GM21360 (cell line): ENCODE results near the gene AMOTL1.
"Not testable (repeated sequence)": the region's sequence is repeated elsewhere in the genome, so short reads cannot be mapped to it uniquely, and the experiment has no call there.

Experiments
- ATAC-seq: cut with Tn5 transposase; IDR thresholded peaks from one replicate; pipeline ENCODE4 v1.9.1; 2021; ENCODE audit warnings: mild to moderate bottlenecking, moderate library complexity; ENCODE audit not compliant: unreplicated experiment

AMOTL1 gene

DNA sequence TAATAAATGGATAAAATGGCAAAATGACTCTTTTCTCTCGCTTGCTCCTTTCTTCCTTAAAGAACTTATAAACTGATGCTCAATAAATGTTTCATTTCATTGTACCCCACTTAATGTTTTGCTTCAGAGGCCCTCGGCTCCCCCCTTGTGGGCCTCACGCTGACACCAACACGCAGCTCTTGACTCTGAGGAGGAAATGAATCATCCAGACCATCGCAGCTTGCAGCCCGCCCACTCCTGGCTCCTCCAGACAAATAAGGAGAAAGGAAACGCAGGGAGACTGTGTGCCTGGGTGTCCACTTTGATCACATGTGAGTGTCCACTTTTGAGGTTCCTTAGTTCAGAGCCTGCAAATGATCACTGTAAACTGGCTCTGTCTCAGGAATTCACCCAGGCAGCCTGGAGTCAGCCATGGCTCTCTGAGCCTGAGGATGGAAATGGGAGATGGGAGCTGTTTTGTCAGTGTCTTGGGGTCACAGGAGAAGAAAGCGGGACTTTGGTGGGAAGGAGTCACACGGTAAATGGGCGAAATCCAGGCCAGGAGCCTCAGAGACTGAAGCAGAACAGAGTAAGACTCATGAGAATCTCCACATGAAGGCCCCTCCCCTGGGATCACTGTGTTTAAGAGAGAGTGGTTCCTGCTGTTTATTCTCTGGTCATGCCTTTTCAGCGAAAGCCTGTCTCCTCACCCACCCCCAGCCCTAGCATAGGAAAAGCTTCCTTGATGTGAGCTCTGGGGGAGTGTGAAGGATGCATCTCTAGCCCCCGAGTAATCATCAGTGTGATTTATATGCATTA lies 108.7 kb downstream of the AMOTL1 start:
- ATAC-seq: peak; percentile 98

DNA sequence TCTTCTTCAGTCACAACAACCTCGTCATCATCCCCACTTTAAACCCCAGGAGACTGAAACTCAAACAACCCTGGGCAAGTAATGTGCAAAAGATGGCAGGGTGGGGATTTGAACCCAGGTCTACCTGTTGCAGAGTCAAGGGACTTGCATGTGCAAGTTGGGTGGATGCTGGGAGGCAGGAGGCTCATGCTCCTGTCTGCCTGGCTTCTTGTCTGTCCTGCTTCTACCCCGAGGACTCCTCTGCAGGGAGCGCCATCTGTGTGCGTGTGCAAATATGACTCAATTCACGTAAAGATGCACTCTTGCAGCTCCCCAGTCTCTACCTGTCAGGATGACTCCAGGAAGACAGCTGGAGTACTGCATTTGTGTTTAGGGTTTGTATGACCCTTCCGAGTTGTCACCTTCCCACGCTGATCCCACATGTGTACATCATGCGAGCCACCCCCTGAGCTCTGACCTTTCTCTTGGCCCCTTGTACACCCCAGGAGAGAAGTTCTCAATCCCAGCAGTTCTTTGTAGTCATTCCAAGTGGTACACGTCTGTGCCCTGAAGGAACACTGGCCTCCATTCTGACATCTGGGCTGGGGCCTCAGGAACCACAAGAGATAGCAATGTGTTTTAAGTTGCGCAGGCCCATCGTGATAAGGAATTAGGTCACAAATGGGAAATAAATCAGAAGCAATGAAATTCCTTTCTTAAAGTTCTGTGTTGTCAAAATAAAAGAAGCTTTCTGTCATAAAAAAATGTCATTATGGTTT lies 109.5 kb downstream of the AMOTL1 start:
- no peak for ATAC-seq

DNA sequence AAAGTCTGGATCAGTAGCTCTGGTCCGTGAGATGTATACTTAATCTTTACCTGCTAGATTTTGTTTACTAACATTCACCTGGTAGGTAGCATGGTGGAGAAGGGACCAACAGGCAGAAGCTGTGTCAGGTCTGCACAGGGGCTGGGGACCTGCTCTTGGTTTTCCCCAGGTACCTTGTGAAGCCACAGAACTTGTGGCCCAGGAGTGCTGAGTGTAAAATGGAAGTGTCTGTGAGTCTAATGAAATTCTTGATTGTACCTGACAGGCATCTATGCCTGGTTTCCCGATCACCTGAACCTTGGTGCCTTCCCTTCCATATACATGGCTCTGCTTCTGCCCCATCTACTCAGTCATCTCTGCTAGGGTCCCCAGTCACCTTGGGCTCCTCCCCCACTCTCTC lies 110.8 kb downstream of the AMOTL1 start:
- no peak for ATAC-seq

DNA sequence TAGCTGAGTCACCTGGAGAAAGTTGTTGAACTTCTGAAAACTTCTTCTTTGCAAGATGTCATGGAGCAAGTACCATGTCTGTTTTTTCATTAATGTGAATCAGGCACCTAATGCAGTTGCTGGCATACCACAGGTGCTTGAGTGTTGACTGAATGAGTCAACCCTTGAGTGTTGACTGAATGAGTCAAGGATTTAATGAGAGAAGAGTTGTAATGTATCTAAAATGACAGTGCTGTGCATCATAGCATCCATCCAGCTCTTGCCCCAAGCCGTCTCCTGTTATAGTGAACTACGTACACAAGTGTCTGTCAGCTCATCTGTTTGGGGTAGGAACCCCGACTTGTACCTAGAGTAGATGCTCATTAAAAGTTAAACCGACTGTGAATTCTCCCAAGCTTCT lies 112.1 kb downstream of the AMOTL1 start:
- ATAC-seq: no peak

DNA sequence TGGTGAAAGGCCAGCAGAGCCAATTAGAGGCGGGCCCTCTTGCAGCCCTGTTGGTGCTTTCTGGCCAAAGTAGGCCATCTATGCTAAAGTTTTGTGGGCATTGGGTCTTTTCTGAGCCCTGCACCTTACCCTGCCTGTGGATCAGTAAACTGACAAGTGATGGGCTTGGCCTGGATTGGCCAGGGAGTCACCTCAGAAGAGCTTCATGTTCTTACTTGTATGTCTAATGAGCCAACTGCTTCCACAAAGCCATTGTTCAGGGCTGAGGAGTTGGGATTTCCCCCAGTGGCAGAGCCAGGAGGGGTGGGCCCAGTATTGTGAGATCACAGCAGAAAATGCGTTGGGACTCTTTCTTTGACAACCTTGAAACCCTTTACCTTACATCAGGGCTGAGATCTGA lies 114.8 kb downstream of the AMOTL1 start:
- no peak for ATAC-seq

DNA sequence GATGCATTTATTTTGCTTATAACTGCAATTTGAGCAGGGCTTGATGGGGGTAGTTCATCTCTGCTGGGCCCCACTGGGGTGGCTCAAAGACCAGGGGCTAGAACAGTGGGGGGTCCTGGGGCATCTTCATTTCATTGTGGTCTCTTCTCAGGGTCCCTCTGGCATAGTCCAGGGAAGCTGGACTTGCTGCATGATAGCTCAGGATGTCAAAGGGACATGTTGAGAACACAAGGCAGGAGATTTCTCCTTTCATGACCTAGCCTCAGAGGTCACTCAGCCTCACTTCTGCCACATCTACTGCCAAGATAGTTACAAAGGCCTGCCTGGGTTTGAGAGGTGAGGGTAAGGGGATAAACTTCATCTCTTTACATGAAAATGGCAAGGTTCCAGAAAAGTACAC lies 115.7 kb downstream of the AMOTL1 start:
- no peak for ATAC-seq

DNA sequence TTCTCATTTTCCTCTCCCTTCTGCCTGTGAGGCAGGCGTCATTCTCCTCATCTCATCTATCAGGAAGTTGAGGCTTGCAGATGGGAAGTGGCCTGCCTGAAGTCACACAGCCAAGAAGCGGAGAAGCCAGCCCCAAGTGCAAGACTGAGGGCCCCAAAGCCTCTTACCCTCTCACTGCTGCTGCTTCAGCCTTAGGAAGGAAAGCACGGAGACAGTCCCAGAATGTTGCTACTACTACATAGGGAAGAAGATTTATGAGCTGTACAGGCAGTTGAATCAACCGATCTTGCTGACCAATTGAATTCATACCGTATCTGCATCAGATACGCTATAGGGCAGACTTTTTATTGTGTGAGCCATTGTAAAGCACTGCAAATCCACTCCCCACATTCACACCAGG lies 116.2 kb downstream of the AMOTL1 start:
- no peak for ATAC-seq

DNA sequence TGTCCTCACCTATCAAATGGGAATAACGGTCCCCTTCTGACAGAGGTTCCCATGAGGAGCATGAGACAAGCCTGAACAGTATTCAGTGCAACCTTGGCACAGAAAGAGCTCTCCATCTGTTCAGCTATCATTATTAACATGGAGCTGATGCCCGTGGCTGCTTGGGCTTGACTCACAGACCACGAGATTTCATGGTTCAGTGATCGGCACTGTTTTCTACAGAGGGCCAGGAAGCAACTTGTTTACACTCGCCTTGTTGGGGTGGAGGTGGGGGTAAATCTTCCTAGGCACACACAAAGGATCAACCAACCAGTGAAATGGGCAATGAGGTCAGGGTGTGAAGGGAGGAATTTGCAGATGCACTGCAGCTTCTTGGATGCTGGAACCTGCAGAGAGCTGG lies 117.0 kb downstream of the AMOTL1 start:
- ATAC-seq: peak; percentile 77

DNA sequence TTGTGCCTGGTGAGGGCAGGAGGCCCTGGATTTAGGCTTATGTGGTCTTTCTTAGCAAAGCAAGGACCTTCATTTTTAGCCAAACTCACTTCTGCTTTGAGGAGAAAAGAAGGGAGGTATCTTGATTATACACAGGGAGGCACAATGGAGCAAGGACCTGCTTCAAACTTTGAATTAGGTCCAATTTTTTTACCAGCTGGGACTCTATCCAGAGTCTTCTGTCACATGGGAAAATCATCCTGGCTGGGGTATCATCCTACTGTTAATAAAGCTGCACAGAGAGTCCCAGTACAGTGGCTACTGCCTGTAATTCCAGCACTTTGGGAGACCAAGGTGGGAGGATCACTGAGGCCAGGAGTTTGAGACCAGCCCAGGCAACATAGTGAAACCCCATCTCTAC lies 117.4 kb downstream of the AMOTL1 start:
- ATAC-seq: no peak

DNA sequence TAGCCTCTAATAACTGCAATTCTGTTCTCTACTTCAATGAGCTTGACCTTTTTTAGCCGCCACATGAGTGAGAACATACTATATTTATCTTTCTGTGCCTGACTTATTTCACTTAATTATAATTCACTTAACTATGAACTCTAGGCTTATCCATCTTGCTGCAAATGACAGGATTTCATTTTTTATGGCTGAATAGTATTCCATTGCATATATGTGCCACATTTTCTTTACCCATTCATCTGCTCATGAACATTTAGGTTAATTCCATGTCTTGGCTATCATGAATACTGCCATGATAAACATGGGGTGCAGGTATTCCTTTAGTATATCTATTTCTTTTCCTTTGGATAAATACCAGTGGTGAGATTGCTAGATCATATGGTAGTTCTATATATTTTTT lies 120.0 kb downstream of the AMOTL1 start:
- no peak for ATAC-seq

DNA sequence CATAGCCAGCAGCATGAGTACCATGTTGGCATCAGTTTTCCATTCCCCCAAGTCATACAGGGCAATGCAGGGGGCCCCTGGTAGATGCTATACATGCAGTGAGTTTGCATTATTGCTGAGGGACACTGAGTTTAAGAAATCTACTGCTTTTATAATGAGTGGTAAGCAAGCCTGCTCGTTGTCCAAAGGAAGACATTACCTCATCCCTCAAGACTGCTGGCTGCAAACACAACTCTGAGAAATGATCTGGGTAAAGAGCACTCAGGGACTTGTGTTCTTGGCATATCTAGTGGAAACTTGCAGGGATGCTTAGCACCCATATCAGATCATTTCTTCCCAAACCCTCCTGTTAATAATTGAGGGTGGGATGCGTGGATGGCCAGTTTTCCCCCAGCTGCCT lies 127.3 kb downstream of the AMOTL1 start:
- ATAC-seq: no peak

DNA sequence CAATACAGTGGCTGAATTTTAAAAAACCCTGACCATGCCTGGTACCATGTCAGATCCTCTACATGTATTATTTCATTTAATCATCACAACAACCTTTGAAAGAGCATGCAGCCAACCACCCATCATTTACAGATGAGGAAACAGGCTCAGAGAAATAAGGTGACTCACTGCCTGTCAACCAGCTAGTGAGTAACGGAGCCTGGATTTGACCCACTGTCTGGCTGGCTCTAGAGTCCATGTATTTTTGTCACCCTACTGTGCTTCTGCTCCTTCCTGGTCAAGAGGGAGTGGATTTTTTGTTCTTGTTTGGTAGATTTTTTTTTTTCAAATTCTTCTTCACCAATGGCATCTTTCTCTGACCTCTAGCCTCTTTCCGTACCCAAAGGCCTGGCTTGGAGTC lies 127.8 kb downstream of the AMOTL1 start:
- ATAC-seq: no peak

DNA sequence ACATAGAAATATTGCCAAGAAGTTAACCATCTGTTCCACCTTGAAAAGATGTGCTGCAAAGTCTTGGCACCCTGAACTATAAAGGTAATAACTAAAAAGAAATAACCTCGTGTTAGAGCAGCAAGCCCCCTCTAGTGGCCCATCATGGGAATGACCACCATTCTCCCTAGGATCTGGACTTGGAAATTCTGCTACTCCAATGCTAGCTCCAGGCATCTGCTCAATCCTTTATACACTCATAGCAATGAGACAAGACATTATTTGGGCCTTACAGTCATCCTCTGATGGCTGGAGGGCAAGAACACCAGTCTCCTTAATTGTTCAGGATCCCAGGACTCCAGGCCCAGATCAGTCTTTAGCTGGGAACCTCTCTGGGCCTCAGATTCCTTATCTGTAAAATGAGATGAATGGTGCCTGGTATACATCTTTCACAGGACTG lies 129.2 kb downstream of the AMOTL1 start:
- ATAC-seq: peak; percentile 68

DNA sequence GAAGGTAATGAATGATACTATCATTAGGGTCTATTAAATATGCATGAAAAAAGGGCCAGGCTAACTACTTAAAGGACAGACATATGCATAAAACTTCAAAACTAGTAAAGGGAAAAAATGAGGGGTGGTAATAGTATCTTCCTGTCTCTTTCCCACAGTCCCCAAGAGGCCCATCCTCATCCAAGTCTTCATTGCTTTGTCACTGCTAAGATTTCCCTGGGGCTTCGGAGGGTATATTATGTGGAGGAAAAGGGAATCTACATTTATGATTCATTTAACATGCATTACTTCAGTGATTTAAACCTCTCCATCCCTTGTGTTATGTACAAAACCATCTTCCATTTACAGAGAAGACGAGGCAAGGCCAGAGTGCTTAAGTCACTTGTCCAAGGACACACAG lies 139.1 kb downstream of the AMOTL1 start:
- no peak for ATAC-seq

DNA sequence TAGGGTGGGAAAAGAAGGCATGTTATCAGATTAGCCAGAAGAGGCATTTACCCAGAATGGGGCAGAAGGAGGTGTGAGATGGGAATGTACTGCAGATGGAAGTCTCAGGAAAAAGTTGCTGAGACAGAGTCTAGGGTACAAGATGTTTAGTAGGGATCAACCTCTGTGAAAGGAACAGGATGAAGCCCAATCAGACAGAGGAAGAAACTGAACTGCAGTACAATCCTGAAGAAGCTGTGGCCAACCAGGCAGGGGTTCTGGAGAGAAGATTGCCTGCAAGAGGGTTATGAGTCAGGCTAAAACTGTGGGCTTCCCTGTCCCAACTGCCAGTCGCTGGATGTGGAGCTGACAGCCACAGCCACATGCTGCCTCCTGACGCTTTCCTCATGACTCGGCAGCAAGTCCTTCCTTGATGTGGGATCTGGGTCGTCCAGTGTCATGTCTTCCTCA lies 141.2 kb downstream of the AMOTL1 start:
- ATAC-seq: no peak

DNA sequence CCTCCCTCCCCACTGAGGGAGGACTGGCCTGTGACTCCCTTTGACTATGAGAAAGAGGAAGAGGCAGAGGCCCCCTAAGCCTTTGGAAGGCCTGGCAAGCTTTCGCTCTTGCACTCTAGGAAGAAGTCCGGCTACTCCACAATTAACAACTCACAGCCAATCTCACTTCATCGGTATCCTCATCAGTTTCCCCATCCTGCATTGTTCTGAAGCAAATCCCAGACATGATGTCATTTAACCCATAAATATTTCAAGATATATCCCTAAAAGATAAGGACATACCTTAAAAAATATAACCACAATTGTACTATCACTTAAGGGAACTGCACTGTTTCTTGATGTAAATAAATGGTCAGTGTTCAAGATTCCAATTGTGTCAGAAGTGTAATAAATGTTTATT lies 142.1 kb downstream of the AMOTL1 start:
- no peak for ATAC-seq

DNA sequence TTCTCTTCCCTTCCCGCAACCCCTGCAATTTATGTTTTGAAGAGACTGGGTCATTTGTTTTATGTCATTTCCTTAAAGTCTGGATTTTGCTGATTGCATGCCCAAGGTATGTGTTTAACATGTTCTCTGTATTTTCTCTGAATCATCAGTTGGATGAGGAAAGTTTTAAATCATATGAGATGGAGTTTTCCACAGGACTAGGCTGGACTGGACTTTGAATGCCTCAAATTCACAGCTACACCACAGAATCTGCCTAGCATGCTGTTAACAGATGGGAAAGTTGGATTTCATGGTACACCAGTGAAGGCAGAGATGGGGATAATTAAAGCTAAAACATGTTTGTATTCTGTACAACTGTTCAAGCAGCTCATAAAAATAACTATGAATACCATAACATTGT lies 142.6 kb downstream of the AMOTL1 start:
- no peak for ATAC-seq

DNA sequence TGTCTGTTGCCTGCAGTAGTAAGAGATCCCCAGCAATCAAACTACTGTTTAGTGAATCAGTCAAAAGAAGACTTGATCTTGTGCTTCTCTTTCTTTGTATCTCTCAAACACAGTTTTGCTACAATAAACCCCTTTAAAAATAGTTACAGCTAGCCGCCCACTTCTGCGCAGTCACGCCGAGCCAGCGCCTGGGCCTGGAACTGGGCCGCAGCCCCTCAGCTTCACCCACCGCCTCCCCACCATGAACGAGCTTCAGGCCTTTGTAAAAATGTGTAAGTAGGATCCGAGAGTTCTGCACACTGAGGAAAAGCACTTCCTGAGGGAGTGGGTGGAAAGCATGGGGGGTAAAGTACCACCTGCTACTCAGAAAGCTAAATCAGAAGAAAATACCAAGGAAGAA lies 144.7 kb downstream of the AMOTL1 start:
- ATAC-seq: no peak

DNA sequence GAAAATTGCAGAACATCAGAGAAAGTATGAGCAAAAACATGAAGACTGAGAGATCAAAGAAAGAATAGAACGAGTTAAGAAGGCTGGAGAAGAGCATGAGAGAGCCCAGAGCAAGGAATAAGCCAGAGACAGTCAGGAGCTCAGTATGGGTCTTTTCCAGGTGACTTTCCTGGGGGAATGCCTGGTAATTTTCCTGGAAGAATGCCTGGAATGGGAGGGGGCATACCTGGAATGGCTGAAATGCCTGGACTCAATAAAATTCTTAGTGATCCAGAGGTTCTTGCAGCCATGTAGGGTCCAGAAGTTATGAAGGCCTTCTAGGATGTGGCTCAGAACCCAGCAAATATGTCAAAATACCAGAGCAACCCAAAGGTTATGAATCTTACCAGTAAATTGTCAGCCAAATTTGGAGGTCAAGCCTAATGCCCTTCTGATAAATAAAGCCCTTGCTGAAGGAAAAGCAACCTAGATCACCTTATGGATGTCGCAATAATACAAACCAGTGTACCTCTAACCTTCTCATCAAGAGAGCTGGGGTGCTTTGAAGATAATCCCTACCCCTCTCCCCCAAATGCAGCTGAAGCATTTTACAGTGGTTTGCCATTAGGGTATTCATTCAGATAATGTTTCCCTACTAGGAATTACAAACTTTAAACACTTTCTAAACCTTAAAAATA lies 145.7 kb downstream of the AMOTL1 start:
- not testable (repeated sequence) for ATAC-seq

DNA sequence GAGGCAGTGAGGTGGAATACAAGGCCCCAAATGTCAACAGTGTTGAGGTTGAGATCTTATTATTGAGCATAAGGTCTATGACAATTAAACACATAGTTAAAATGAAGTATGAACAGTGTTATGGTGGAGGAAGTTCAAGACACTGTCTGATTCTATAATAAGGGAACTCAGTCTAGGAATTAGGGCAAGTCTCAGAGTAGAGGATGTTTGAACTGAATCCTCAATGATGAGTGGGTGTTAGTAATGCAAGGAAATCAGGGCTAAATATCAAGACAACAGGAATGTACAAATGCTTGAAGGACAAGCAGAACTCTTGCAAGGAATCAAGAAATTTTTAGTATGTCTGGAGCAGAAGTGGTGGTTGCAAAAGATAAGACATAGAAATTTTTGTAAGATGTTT lies 152.2 kb downstream of the AMOTL1 start:
- ATAC-seq: no peak

DNA sequence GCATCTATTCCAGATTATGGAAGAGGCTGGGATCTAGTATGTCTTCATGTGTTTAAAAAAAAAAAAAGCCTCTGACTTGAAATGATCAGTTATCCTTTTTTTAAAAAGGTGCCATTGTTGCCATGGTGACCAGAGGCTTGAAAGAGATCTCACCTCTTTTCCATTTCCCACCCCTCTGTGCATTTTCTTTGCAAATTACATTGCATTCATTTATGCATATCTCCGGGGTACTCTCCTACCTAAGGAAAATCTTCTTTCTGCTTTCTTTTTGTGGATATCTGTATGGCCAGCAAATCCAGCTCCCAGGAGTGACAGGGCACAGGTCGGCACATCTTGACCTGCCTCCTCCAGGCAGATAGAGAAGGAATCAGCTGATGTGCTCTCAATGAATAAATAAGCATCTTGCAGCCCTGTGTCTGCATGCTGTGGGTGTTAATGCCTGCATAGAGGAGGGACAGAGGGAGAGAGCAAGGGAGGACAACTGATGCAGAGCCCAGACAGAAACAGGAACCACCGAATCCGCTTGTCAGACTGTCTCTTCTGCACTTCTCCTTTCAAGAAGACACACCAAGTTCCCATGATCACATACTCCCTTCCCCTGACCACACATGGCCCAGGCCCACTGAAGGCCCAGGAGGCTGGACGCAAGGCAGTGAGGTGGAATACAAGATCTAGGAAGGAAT lies 154.3 kb downstream of the AMOTL1 start:
- no peak for ATAC-seq
